Activated CD8-positive, alpha-beta memory T cell treated with anti-CD3 and anti-CD28 coated beads for 24 hours (primary cell): Measurements from ENCODE around the gene PRR11.
"Not testable (repeated sequence)": the region's sequence is repeated elsewhere in the genome, so short reads cannot be mapped to it uniquely, and the experiment has no call there.

ENCODE experiments used
- DNase-seq: peaks from one replicate; pipeline ENCODE4 v3.0.0-alpha.2; 2020

Gene PRR11

DNA sequence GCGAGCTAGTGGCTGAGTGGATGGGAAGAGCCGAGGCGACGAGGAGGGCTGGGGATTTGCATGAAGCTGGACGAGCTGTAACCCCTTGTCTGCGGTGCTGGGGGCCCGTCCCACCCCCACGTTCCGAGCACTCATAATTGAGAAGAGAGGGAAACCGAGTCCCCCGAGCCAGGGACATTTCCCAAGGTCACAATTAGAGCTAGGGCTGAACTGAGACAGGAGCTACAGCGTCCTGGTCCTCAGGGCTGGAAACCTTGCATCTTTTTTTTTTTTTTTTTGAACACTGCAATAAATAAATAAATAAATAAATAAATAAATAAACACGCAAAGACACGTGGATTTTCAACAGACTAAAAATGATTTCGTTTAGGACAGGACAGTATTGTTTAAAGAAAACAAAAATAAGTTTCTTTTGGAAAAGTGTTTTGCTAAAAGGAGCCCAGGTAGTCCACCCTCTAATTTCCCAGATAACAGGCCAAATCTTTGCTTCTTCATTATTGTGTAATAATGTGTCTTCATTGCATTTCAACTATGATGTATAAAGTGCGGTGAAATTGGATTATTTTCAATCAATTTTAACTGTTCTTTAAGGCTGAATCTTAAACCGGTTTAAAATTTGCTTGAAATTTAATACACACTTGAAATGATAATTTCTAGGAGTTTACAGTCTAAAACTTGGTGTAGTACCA, 65.8 kb downstream of the PRR11 start:
- no peak for DNase-seq

DNA sequence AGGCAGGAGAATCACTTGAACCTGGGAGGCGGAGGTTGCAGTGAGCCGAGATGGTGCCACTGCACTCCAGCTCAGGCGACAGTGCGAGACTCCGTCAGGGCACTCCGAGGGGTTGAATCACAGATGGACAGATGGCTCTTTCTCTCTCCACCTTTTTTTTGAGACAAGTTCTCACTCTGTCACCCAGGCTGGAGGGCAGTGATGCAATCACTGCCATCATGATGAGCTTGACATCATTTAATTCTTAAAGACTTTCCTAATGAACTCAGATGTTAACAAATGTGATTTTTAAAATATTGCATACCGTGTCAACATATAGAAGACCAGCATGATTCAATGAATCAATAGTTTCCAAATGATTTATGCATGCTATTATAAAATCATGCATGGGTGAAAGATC, 68.3 kb downstream of the PRR11 start:
- DNase-seq: no peak

DNA sequence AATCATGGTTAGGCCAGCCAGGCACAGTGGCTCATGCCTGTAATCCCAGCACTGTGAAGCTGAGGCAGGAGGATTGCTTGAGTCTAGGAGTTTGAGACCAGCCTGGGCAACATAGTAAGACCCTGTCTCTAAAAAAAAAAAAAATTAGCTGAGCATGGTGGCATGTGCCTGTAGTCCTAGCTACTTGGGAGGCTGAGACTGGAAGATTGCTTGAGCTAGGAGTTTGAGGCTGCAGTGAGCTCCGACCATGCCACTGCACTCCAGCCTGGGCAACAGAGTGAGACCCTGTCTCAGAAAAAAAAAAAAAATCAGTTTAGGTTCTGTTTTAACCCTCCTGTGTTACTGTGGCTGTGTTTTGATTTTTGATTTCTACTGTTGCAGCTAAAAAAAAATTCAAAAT, 73.0 kb downstream of the PRR11 start:
- not testable (repeated sequence) for DNase-seq

DNA sequence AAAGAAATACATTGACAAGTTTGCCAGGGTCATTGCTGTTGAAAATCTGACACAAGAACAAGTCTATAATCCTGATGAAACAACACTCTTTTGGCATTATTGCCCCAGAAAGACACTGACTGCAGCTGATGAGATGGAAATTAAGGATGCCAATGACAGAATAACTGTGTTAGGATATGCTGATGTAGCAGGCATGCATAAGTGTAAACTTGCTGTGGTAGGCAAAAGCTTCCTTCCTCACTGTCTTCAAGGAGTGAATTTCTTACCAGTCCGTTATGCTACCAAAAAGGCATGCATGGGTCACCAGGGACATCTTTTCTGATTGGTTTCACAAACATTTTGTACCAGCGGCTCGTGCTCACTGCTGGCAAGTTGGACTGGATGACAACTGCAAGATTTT, 75.2 kb downstream of the PRR11 start:
- no peak for DNase-seq

DNA sequence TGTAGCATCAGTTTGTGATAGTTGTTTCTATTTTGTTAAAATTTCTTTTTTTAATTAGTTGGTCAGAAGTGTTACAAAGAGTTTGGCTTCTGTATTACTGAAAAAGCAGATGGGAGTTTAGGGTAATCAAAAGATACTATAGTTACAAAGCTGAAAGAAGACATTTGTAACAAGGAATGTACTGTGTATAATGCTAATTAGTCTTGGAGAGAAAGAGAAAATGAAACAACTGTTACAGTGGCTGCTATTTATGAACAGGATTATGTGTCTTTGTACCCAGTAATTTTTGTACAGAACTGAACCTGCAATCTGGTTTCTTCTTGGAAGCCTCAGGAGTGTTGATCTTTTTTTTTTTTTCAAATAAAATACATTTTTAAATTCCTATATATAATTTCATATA, 79.1 kb downstream of the PRR11 start:
- no peak for DNase-seq

DNA sequence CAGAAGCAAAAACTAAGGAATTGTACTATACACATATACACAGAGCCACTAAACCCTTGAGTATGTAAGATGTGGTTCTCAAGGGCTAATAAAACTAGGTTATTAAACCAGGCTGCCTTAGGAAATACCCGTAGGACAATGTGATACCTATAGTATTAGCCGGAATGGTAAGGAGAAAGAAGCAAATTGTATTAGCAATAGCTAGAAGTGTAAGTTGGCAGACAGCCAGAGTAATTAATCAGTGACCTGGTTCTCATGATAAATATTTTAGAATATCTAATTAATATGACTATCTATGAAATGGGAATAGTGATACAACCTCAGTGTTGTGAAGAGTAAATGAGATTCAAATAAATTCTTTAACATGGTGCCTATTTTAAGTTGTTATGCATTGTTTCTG, 83.4 kb downstream of the PRR11 start:
- DNase-seq: no peak

DNA sequence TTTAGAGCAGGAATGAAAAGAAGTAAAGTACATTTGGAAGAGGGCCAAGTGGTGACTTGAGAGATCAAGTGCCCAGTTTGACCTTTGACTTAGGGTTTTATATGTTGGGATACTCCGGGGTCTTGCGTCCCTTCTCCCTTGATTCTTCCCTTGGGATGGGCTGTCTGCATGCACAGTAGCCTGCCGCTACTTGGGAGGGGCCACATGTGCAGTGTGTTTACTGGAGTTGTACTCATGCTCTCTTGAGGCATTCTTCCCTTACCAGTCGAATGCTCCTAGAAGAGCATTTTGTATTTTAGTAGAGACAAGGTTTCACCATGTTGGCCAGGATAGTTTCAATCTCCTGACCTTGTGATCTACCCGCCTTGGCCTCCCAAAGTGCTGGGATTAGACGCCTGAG, 88.5 kb downstream of the PRR11 start:
- no peak for DNase-seq
